ENCODE data around the gene SKIDA1.

The SKIDA1 gene

DNA sequence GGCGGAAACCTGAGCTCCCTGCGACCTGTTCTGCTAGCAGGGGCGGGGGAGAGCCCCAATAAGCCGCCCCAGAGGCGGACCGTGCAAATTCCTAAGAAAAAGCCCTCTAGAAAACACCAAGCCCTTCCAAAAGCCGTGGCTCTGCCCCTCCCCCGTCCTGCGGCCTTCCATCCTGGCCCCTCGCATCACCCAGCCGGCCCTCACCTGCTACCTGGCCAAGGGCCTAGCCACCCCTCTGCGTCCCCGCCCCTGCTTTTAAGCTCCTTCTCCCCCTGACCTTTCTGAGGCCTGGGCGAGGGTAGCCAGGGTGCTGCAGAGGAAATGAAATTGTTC lies 24.9 kb downstream of the SKIDA1 start:
- Histone ChIP-seq H3K36me3 (ENCODE audit: control insufficient read depth in 2 of 2, insufficient read depth in 1 of 2, low read length in 2 of 2) (no peaks in the 10 kb centered on the region), H3K9me3 (ENCODE audit: control insufficient read depth, insufficient read depth, low read depth, low read length) (no peaks in the 10 kb centered on the region), H3K4me3 (ENCODE audit: low read depth, low read length) (no peak overlapping the region), H3K4me1 (ENCODE audit: control insufficient read depth, insufficient read depth, low read length) (peaks cover 10% of the 10 kb centered on the region), H3K27ac (ENCODE audit: extremely low read depth, low read depth, low read length) (no peak overlapping the region)
- TF ChIP-seq, protein P1, sequence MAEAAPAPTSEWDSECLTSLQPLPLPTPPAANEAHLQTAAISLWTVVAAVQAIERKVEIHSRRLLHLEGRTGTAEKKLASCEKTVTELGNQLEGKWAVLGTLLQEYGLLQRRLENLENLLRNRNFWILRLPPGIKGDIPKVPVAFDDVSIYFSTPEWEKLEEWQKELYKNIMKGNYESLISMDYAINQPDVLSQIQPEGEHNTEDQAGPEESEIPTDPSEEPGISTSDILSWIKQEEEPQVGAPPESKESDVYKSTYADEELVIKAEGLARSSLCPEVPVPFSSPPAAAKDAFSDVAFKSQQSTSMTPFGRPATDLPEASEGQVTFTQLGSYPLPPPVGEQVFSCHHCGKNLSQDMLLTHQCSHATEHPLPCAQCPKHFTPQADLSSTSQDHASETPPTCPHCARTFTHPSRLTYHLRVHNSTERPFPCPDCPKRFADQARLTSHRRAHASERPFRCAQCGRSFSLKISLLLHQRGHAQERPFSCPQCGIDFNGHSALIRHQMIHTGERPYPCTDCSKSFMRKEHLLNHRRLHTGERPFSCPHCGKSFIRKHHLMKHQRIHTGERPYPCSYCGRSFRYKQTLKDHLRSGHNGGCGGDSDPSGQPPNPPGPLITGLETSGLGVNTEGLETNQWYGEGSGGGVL (tag by site-specific recombination; IDR thresholded peaks at IDR 0.05) = no peak
- TF ChIP-seq, protein P2, sequence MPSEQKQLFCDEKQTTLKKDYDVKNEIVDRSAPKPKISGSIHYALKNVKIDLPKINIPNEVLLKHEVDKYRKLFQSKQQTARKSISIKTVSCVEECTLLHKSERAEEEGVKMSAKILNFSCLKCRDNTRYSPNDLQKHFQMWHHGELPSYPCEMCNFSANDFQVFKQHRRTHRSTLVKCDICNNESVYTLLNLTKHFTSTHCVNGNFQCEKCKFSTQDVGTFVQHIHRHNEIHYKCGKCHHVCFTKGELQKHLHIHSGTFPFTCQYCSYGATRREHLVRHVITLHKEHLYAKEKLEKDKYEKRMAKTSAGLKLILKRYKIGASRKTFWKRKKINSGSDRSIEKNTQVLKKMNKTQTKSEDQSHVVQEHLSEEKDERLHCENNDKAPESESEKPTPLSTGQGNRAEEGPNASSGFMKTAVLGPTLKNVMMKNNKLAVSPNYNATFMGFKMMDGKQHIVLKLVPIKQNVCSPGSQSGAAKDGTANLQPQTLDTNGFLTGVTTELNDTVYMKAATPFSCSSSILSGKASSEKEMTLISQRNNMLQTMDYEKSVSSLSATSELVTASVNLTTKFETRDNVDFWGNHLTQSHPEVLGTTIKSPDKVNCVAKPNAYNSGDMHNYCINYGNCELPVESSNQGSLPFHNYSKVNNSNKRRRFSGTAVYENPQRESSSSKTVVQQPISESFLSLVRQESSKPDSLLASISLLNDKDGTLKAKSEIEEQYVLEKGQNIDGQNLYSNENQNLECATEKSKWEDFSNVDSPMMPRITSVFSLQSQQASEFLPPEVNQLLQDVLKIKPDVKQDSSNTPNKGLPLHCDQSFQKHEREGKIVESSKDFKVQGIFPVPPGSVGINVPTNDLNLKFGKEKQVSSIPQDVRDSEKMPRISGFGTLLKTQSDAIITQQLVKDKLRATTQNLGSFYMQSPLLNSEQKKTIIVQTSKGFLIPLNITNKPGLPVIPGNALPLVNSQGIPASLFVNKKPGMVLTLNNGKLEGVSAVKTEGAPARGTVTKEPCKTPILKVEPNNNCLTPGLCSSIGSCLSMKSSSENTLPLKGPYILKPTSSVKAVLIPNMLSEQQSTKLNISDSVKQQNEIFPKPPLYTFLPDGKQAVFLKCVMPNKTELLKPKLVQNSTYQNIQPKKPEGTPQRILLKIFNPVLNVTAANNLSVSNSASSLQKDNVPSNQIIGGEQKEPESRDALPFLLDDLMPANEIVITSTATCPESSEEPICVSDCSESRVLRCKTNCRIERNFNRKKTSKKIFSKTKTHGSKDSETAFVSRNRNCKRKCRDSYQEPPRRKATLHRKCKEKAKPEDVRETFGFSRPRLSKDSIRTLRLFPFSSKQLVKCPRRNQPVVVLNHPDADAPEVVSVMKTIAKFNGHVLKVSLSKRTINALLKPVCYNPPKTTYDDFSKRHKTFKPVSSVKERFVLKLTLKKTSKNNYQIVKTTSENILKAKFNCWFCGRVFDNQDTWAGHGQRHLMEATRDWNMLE (tag by site-specific recombination; conservative IDR thresholded peaks at IDR 0.05; ENCODE audit: low read depth) = no peak
- TF ChIP-seq, protein P3, sequence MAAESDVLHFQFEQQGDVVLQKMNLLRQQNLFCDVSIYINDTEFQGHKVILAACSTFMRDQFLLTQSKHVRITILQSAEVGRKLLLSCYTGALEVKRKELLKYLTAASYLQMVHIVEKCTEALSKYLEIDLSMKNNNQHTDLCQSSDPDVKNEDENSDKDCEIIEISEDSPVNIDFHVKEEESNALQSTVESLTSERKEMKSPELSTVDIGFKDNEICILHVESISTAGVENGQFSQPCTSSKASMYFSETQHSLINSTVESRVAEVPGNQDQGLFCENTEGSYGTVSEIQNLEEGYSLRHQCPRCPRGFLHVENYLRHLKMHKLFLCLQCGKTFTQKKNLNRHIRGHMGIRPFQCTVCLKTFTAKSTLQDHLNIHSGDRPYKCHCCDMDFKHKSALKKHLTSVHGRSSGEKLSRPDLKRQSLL (tag by site-specific recombination; IDR thresholded peaks at IDR 0.05) = no peak
- TF ChIP-seq ZNF248 (tag by site-specific recombination; IDR thresholded peaks at IDR 0.05) = no peak
- TF ChIP-seq ZNF670 (tag by site-specific recombination; IDR thresholded peaks at IDR 0.05; ENCODE audit: low read depth) = no peak
- no peak for TF ChIP-seq ZNF416 (tag by site-specific recombination; IDR thresholded peaks at IDR 0.05)
- TF ChIP-seq, protein P4, sequence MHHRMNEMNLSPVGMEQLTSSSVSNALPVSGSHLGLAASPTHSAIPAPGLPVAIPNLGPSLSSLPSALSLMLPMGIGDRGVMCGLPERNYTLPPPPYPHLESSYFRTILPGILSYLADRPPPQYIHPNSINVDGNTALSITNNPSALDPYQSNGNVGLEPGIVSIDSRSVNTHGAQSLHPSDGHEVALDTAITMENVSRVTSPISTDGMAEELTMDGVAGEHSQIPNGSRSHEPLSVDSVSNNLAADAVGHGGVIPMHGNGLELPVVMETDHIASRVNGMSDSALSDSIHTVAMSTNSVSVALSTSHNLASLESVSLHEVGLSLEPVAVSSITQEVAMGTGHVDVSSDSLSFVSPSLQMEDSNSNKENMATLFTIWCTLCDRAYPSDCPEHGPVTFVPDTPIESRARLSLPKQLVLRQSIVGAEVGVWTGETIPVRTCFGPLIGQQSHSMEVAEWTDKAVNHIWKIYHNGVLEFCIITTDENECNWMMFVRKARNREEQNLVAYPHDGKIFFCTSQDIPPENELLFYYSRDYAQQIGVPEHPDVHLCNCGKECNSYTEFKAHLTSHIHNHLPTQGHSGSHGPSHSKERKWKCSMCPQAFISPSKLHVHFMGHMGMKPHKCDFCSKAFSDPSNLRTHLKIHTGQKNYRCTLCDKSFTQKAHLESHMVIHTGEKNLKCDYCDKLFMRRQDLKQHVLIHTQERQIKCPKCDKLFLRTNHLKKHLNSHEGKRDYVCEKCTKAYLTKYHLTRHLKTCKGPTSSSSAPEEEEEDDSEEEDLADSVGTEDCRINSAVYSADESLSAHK (tag by site-specific recombination; IDR thresholded peaks at IDR 0.05) = no peak
- TF ChIP-seq RBAK (tag by site-specific recombination; IDR thresholded peaks at IDR 0.05) = no peak
- TF ChIP-seq, protein P5, sequence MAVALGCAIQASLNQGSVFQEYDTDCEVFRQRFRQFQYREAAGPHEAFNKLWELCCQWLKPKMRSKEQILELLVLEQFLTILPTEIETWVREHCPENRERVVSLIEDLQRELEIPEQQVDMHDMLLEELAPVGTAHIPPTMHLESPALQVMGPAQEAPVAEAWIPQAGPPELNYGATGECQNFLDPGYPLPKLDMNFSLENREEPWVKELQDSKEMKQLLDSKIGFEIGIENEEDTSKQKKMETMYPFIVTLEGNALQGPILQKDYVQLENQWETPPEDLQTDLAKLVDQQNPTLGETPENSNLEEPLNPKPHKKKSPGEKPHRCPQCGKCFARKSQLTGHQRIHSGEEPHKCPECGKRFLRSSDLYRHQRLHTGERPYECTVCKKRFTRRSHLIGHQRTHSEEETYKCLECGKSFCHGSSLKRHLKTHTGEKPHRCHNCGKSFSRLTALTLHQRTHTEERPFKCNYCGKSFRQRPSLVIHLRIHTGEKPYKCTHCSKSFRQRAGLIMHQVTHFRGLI (tag by site-specific recombination; IDR thresholded peaks at IDR 0.05) = no peak
- no peak for TF ChIP-seq ZSCAN23 (tag by site-specific recombination; IDR thresholded peaks at IDR 0.05)
- TF ChIP-seq ZNF350 (tag by site-specific recombination; IDR thresholded peaks at IDR 0.05) = no peak
- no peak for TF ChIP-seq YY1 (tag by site-specific recombination; IDR thresholded peaks at IDR 0.05)
- TF ChIP-seq SALL2 (tag by site-specific recombination; IDR thresholded peaks at IDR 0.05; ENCODE audit: borderline replicate concordance) = no peak
- TF ChIP-seq, protein P6, sequence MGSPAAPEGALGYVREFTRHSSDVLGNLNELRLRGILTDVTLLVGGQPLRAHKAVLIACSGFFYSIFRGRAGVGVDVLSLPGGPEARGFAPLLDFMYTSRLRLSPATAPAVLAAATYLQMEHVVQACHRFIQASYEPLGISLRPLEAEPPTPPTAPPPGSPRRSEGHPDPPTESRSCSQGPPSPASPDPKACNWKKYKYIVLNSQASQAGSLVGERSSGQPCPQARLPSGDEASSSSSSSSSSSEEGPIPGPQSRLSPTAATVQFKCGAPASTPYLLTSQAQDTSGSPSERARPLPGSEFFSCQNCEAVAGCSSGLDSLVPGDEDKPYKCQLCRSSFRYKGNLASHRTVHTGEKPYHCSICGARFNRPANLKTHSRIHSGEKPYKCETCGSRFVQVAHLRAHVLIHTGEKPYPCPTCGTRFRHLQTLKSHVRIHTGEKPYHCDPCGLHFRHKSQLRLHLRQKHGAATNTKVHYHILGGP (tag by site-specific recombination; IDR thresholded peaks at IDR 0.05) = no peak
- no peak for TF ChIP-seq ZNF660 (tag by site-specific recombination; IDR thresholded peaks at IDR 0.05)
- TF ChIP-seq, protein P7, sequence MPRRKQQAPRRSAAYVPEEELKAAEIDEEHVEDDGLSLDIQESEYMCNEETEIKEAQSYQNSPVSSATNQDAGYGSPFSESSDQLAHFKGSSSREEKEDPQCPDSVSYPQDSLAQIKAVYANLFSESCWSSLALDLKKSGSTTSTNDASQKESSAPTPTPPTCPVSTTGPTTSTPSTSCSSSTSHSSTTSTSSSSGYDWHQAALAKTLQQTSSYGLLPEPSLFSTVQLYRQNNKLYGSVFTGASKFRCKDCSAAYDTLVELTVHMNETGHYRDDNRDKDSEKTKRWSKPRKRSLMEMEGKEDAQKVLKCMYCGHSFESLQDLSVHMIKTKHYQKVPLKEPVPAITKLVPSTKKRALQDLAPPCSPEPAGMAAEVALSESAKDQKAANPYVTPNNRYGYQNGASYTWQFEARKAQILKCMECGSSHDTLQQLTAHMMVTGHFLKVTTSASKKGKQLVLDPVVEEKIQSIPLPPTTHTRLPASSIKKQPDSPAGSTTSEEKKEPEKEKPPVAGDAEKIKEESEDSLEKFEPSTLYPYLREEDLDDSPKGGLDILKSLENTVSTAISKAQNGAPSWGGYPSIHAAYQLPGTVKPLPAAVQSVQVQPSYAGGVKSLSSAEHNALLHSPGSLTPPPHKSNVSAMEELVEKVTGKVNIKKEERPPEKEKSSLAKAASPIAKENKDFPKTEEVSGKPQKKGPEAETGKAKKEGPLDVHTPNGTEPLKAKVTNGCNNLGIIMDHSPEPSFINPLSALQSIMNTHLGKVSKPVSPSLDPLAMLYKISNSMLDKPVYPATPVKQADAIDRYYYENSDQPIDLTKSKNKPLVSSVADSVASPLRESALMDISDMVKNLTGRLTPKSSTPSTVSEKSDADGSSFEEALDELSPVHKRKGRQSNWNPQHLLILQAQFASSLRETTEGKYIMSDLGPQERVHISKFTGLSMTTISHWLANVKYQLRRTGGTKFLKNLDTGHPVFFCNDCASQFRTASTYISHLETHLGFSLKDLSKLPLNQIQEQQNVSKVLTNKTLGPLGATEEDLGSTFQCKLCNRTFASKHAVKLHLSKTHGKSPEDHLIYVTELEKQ (tag by site-specific recombination; IDR thresholded peaks at IDR 0.05; ENCODE audit: borderline replicate concordance) = no peak
- CTCF ChIA-PET = interaction anchor here (0.6 kb wide), 1 partner anchor 169 kb away, joined by 3 read pairs; no protein-coding TSS in a partner anchor
- POLR2A ChIA-PET = no interaction called here
